ENCODE measurements around the gene GBX1. TPM values are rescaled to one million over a fixed set of nuclear protein-coding genes. Genes with fewer than 3 reads are reported as not detected.

Gene GBX1
- total RNA-seq, 5 donors from 2014 or later (not counting 1 experiment from before 2014, with no cell fraction given): not detected

- Mint-ChIP-seq H3K4me3 (peak overlapping the region in 1 of 3 donors; percentile 27), H3K36me3 (peaks cover 36% of the 10 kb centered on the region), H3K4me1 (peaks cover 21 to 28% (median 24%) of the 10 kb centered on the region in 3 donors), H3K27ac (peak overlapping the region in 1 of 2 donors; percentile 23), H3K27me3 (peaks cover 0 to under 1% of the 10 kb centered on the region in 2 donors), H3K9me3 (no peaks in the 10 kb centered on the region)
- no peak for ATAC-seq (replicated peaks in 1 of 4)
- CTCF ChIA-PET: no interaction called here
- Histone ChIP-seq H3K9me3 (no peaks in the 10 kb centered on the region), H3K36me3 (ENCODE audit: control insufficient read depth in 2 of 2, extremely low read depth in 1 of 2, insufficient read depth in 1 of 2, low read length in 1 of 2) (peaks cover 0 to 5% of the 10 kb centered on the region in 2 donors), H3K4me1 (ENCODE audit: control insufficient read depth in 1 of 2, extremely low read depth in 1 of 2, insufficient read depth in 2 of 2, low read length in 2 of 2) (peaks cover under 1 to 39% of the 10 kb centered on the region in 2 experiments), H3K27ac (ENCODE audit: low read length) (no peak overlapping the region), H3K27me3 (replicated peaks in 1 of 2; ENCODE audit: control insufficient read depth in 2 of 2, extremely low read depth in 1 of 2, insufficient read depth in 2 of 2, low read length in 1 of 2) (peaks cover 0 to 15% of the 10 kb centered on the region in 2 experiments), H3K4me3 (ENCODE audit: control insufficient read depth in 1 of 2, extremely low read depth in 1 of 2, low read length in 1 of 2) (no peak overlapping the region)
- WGBS (ENCODE audit: insufficient coverage): 97% methylated on average over 11 of the region's 13 CpGs
- no peak for DNase-seq
- POLR2A ChIA-PET: no interaction called here
Observed at GRCh38 chr7:151119055-151119415, 48.5 kb downstream of the GBX1 start.

- DNase-seq: no peak
- POLR2A ChIA-PET: no interaction called here
Observed at GRCh38 chr7:151118108-151119054, 49.1 kb downstream of the GBX1 start.

GRCh38 chr7:151117565-151117964 lies 49.9 kb downstream of the GBX1 start:
- Histone ChIP-seq H3K9me3 (no peaks in the 10 kb centered on the region), H3K4me1 (ENCODE audit: control insufficient read depth in 1 of 2, extremely low read depth in 1 of 2, insufficient read depth in 2 of 2, low read length in 2 of 2) (peaks cover 0 to 34% of the 10 kb centered on the region in 2 experiments), H3K36me3 (ENCODE audit: control insufficient read depth in 2 of 2, extremely low read depth in 1 of 2, insufficient read depth in 1 of 2, low read length in 1 of 2) (peaks cover 0 to 5% of the 10 kb centered on the region in 2 donors), H3K4me3 (ENCODE audit: control insufficient read depth in 1 of 2, extremely low read depth in 1 of 2, low read length in 1 of 2) (peak overlapping the region; percentile 28 to 41), H3K27me3 (replicated peaks in 1 of 2; ENCODE audit: control insufficient read depth in 2 of 2, extremely low read depth in 1 of 2, insufficient read depth in 2 of 2, low read length in 1 of 2) (peaks cover 0 to 30% of the 10 kb centered on the region in 2 experiments), H3K27ac (ENCODE audit: low read length) (peak overlapping the region; percentile 54)
- ChIA-PET CTCF (interaction anchor here in 1 of 2 donors (1.1 kb wide), 1 partner anchor 110 kb away, joined by 3 read pairs; the partner anchor contains the start of gene ABCF2), POLR2A (no interaction called here)
- DNase-seq (peak in 33 of 35 experiments; percentile 29 to 69 (median 47)), ATAC-seq (replicated peaks in 1 of 4) (peak; percentile 69 to 82 (median 78))
- Mint-ChIP-seq H3K27me3 (peaks cover 0 to 13% of the 10 kb centered on the region in 2 donors), H3K9me3 (no peaks in the 10 kb centered on the region), H3K4me1 (peaks cover 17 to 26% (median 17%) of the 10 kb centered on the region in 3 donors), H3K27ac (peak overlapping the region; percentile 91 to 94), H3K4me3 (peak overlapping the region; percentile 68 to 79 (median 71)), H3K36me3 (peaks cover 33% of the 10 kb centered on the region)
- WGBS (ENCODE audit: insufficient coverage): 74% methylated on average over 7 of the region's 12 CpGs

More at GRCh38 chr7:151118108-151119054, 49.1 kb downstream of the GBX1 start:
- CTCF ChIA-PET: interaction anchor here in 1 of 2 donors (1.1 kb wide), 1 partner anchor 109 kb away, joined by 3 read pairs; the partner anchor contains the start of gene ABCF2
- Mint-ChIP-seq H3K9me3 (no peaks in the 10 kb centered on the region), H3K4me1 (peaks cover 17 to 26% (median 17%) of the 10 kb centered on the region in 3 donors), H3K27ac (peak overlapping the region; percentile 44 to 94), H3K36me3 (peaks cover 29% of the 10 kb centered on the region), H3K4me3 (peak overlapping the region in 1 of 3 donors; percentile 27), H3K27me3 (peaks cover 0 to 6% of the 10 kb centered on the region in 2 donors)
- Histone ChIP-seq H3K27me3 (replicated peaks in 1 of 2; ENCODE audit: control insufficient read depth in 2 of 2, extremely low read depth in 1 of 2, insufficient read depth in 2 of 2, low read length in 1 of 2) (peaks cover 0 to 21% of the 10 kb centered on the region in 2 experiments), H3K4me1 (ENCODE audit: control insufficient read depth in 1 of 2, extremely low read depth in 1 of 2, insufficient read depth in 2 of 2, low read length in 2 of 2) (peaks cover 0 to 34% of the 10 kb centered on the region in 2 experiments), H3K36me3 (ENCODE audit: control insufficient read depth in 2 of 2, extremely low read depth in 1 of 2, insufficient read depth in 1 of 2, low read length in 1 of 2) (peaks cover 0 to 5% of the 10 kb centered on the region in 2 donors), H3K4me3 (ENCODE audit: control insufficient read depth in 1 of 2, extremely low read depth in 1 of 2, low read length in 1 of 2) (no peak overlapping the region), H3K27ac (ENCODE audit: low read length) (peak overlapping the region; percentile 54), H3K9me3 (no peaks in the 10 kb centered on the region)
- no peak for ATAC-seq (replicated peaks in 1 of 4)
- WGBS (ENCODE audit: insufficient coverage): 95% methylated on average over 30 of the region's 38 CpGs

- DNase-seq: no peak
- H3K27me3 ChIP-seq (replicated peaks in 1 of 2; ENCODE audit: control insufficient read depth in 2 of 2, extremely low read depth in 1 of 2, insufficient read depth in 2 of 2, low read length in 1 of 2): peaks cover 0 to 32% of the 10 kb centered on the region in 2 experiments
- WGBS (ENCODE audit: insufficient coverage): 93% methylated on average over 15 of the region's 27 CpGs
- peaks cover 0 to 34% of the 10 kb centered on the region in 2 experiments for H3K4me1 ChIP-seq (ENCODE audit: control insufficient read depth in 1 of 2, extremely low read depth in 1 of 2, insufficient read depth in 2 of 2, low read length in 2 of 2)
- H3K4me3 ChIP-seq (ENCODE audit: control insufficient read depth in 1 of 2, extremely low read depth in 1 of 2, low read length in 1 of 2): peak overlapping the region; percentile 28 to 41
- Mint-ChIP-seq H3K36me3 (peaks cover 33% of the 10 kb centered on the region), H3K27ac (peak overlapping the region; percentile 91 to 94), H3K4me3 (peak overlapping the region; percentile 68 to 79 (median 71)), H3K4me1 (peaks cover 17 to 26% (median 17%) of the 10 kb centered on the region in 3 donors), H3K27me3 (peaks cover 0 to 13% of the 10 kb centered on the region in 2 donors), H3K9me3 (no peaks in the 10 kb centered on the region)
- no peak for ATAC-seq (replicated peaks in 1 of 4)
- peaks cover 0 to 5% of the 10 kb centered on the region in 2 donors for H3K36me3 ChIP-seq (ENCODE audit: control insufficient read depth in 2 of 2, extremely low read depth in 1 of 2, insufficient read depth in 1 of 2, low read length in 1 of 2)
- CTCF ChIA-PET: interaction anchor here (0.6 to 1.1 kb wide), 3 partner anchors 9 to 110 kb away, joined by 3 read pairs; partner anchors contain the start of gene ABCF2 (in 1 of the 2)
- POLR2A ChIA-PET: no interaction called here
- no peaks in the 10 kb centered on the region for H3K9me3 ChIP-seq
- H3K27ac ChIP-seq (ENCODE audit: low read length): peak overlapping the region; percentile 54
Observed at GRCh38 chr7:151116603-151117440, 50.7 kb downstream of the GBX1 start.

- H3K9me3 Mint-ChIP-seq: no peaks in the 10 kb centered on the region
- H3K4me3 Mint-ChIP-seq: peak overlapping the region; percentile 63 to 71 (median 64)
- peaks cover 0 to 13% of the 10 kb centered on the region in 2 donors for H3K27me3 Mint-ChIP-seq
- H3K27ac ChIP-seq (ENCODE audit: low read length): no peak overlapping the region
- 83% methylated on average over 9 of the region's 14 CpGs for WGBS (ENCODE audit: insufficient coverage)
- H3K4me3 ChIP-seq (ENCODE audit: control insufficient read depth in 1 of 2, extremely low read depth in 1 of 2, low read length in 1 of 2): peak overlapping the region in 1 of 2 donors; percentile 10
- peaks cover 0 to 5% of the 10 kb centered on the region in 2 donors for H3K36me3 ChIP-seq (ENCODE audit: control insufficient read depth in 2 of 2, extremely low read depth in 1 of 2, insufficient read depth in 1 of 2, low read length in 1 of 2)
- H3K4me1 Mint-ChIP-seq: peaks cover 17 to 26% (median 19%) of the 10 kb centered on the region in 3 donors
- peaks cover 25% of the 10 kb centered on the region for H3K36me3 Mint-ChIP-seq
- no peaks in the 10 kb centered on the region for H3K9me3 ChIP-seq
- ChIA-PET CTCF (no interaction called here), POLR2A (no interaction called here)
- H3K27me3 ChIP-seq (replicated peaks in 1 of 2; ENCODE audit: control insufficient read depth in 2 of 2, extremely low read depth in 1 of 2, insufficient read depth in 2 of 2, low read length in 1 of 2): peaks cover 0 to 32% of the 10 kb centered on the region in 2 experiments
- ATAC-seq (replicated peaks in 1 of 4): peak in 1 of 4 experiments; percentile 23
- H3K27ac Mint-ChIP-seq: peak overlapping the region; percentile 34 to 78
- DNase-seq: peak in 2 of 35 experiments; percentile 14 to 16
- peaks cover 0 to 38% of the 10 kb centered on the region in 2 experiments for H3K4me1 ChIP-seq (ENCODE audit: control insufficient read depth in 1 of 2, extremely low read depth in 1 of 2, insufficient read depth in 2 of 2, low read length in 2 of 2)
Observed at GRCh38 chr7:151115836-151116418, 51.6 kb downstream of the GBX1 start.
